OCI-LY1 (cell line): ENCODE measurements around the gene MTSS2.

ENCODE experiments used
- H2AFZ ChIP-seq: fragments of 200-600 bp; sonication (generic), shearing (Covaris generic); 2 replicates; pipeline ENCODE4 v1.6.0; 2014; ENCODE audit warnings: antibody characterized with exemption, mild to moderate bottlenecking, low read length
- H3F3A ChIP-seq: fragments of 200-600 bp; sonication (generic), shearing (Covaris generic); 2 replicates; pipeline ENCODE4 v1.6.0; 2014; ENCODE audit warnings: mild to moderate bottlenecking, antibody characterized with exemption, low read length, moderate library complexity; ENCODE audit not compliant: insufficient read depth
- H3K27ac ChIP-seq: fragments of 200-600 bp; sonication (generic); 2 replicates; pipeline ENCODE4 v1.5.1; 2014; ENCODE audit warnings: low read length, mixed run types, mild to moderate bottlenecking, low read depth; ENCODE audit not compliant: poor library complexity, severe bottlenecking
- H3K27me3 ChIP-seq: fragments of 200-600 bp; sonication (generic); 2 replicates; pipeline ENCODE4 v1.6.0; 2014; ENCODE audit warnings: antibody characterized with exemption, mild to moderate bottlenecking, low read length, moderate library complexity; ENCODE audit not compliant: insufficient read depth
- H3K36me3 ChIP-seq: fragments of 200-600 bp; sonication (generic); 2 replicates; pipeline ENCODE4 v1.6.1; 2014; ENCODE audit warnings: mild to moderate bottlenecking, antibody characterized with exemption, low read length, moderate library complexity, mixed read lengths; ENCODE audit not compliant: insufficient read depth
- H3K4me1 ChIP-seq: fragments of 200-600 bp; sonication (generic); 2 replicates; pipeline ENCODE4 v1.5.1; 2014; ENCODE audit warnings: mild to moderate bottlenecking, low read length, moderate library complexity; ENCODE audit not compliant: insufficient read depth, severe bottlenecking
- H3K4me2 ChIP-seq: fragments of 200-600 bp; sonication (generic), shearing (Covaris generic); 2 replicates; pipeline ENCODE4 v1.6.1; 2014; ENCODE audit warnings: low read length
- H3K4me3 ChIP-seq: fragments of 200-600 bp; sonication (generic); 2 replicates; pipeline ENCODE4 v1.5.1; 2014; ENCODE audit warnings: low read length, low read depth, mild to moderate bottlenecking, mixed read lengths; ENCODE audit not compliant: poor library complexity, severe bottlenecking
- H3K79me2 ChIP-seq: fragments of 200-600 bp; shearing (Covaris generic); 2 replicates; pipeline ENCODE4 v1.6.1; 2016; ENCODE audit warnings: mixed run types, low read length, mixed read lengths; ENCODE audit not compliant: insufficient read depth
- H3K9ac ChIP-seq: fragments of 200-600 bp; sonication (generic), shearing (Covaris generic); 2 replicates; pipeline ENCODE4 v1.6.1; 2014; ENCODE audit warnings: mild to moderate bottlenecking, low read length, mixed read lengths
- H3K9me2 ChIP-seq: fragments of 200-600 bp; sonication (generic), shearing (Covaris generic); 2 replicates; pipeline ENCODE4 v1.6.1; 2014; ENCODE audit warnings: low read depth, mild to moderate bottlenecking, low read length, mixed read lengths
- H3K9me3 ChIP-seq: fragments of 200-600 bp; shearing (Covaris generic); 2 replicates; pipeline ENCODE4 v1.6.1; 2014; ENCODE audit warnings: low read length, mixed read lengths
- H4K20me1 ChIP-seq: fragments of 200-600 bp; sonication (generic), shearing (Covaris generic); 2 replicates; pipeline ENCODE4 v1.6.0; 2016; ENCODE audit warnings: mild to moderate bottlenecking, low read length; ENCODE audit not compliant: insufficient read depth
- EZH2 ChIP-seq: fragments of 200-600 bp; sonication (generic), shearing (Covaris generic); IDR thresholded peaks from 2 replicates; pipeline ENCODE4 v1.8.0; 2017; ENCODE audit warnings: borderline replicate concordance, mixed run types, mild to moderate bottlenecking, antibody characterized with exemption, low read length, moderate library complexity, mixed read lengths
- TF ChIP-seq, protein P1 (sequence below): fragments of 200-600 bp; sonication (generic), shearing (Covaris generic); IDR thresholded peaks from 2 replicates; pipeline ENCODE4 v1.5.1; 2017; ENCODE audit warnings: mild to moderate bottlenecking, antibody characterized with exemption, low read length, moderate library complexity, mixed read lengths

The MTSS2 gene

DNA sequence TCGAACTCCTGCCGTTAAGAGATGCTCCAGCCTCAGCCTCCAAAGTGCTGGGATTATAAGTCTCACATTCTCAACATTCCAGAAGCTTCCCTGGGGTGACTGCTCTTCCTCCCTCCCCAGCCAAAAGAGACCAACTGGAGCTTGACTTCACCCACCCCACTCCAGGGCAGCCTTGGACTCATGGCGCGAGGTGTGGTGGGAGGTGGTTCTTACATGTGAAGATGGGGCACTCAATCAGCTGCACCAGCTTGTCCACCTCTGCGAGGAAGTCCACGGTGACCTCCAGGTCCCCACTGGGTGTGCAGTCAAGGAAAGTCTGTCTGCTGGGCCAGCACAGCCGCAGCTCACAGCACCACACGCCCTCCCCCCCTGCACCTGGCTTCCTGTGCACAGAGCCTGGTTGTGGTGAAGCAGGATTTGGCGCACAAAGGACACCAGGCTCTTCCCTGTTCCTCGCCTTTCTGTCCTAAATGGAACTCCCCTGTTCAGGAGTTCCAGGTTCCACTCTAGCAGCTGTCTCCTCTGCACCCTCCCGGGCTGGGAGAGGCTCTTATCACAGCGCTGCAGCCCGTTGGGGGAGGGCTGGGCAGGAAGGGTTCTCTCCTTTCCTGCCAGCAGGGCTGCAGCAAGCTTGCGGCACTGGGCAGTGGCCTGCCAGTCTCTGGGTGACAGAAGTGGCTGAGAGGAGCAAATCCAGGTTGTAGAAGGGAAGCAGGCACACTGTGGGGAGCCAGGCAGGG, 9.6 kb upstream of the MTSS2 start:
- no peak overlapping the region for H3K4me2 ChIP-seq
- TF ChIP-seq EZH2: no peak
- TF ChIP-seq, protein P1, sequence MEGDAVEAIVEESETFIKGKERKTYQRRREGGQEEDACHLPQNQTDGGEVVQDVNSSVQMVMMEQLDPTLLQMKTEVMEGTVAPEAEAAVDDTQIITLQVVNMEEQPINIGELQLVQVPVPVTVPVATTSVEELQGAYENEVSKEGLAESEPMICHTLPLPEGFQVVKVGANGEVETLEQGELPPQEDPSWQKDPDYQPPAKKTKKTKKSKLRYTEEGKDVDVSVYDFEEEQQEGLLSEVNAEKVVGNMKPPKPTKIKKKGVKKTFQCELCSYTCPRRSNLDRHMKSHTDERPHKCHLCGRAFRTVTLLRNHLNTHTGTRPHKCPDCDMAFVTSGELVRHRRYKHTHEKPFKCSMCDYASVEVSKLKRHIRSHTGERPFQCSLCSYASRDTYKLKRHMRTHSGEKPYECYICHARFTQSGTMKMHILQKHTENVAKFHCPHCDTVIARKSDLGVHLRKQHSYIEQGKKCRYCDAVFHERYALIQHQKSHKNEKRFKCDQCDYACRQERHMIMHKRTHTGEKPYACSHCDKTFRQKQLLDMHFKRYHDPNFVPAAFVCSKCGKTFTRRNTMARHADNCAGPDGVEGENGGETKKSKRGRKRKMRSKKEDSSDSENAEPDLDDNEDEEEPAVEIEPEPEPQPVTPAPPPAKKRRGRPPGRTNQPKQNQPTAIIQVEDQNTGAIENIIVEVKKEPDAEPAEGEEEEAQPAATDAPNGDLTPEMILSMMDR: no peak
- H3K4me1 ChIP-seq: peaks cover 28% of the 10 kb centered on the region
- no peak overlapping the region for H2AFZ ChIP-seq
- H3K9me2 ChIP-seq: no peaks in the 10 kb centered on the region
- H3K27me3 ChIP-seq: no peaks in the 10 kb centered on the region
- H3K9ac ChIP-seq: no peak overlapping the region
- H4K20me1 ChIP-seq: no peaks in the 10 kb centered on the region
- no peaks in the 10 kb centered on the region for H3F3A ChIP-seq
- no peak overlapping the region for H3K4me3 ChIP-seq
- H3K36me3 ChIP-seq: no peaks in the 10 kb centered on the region; the same call in 1 of the 2 replicates
- no peaks in the 10 kb centered on the region for H3K9me3 ChIP-seq
- H3K27ac ChIP-seq: peak overlapping the region; percentile 42
- no peaks in the 10 kb centered on the region for H3K79me2 ChIP-seq

DNA sequence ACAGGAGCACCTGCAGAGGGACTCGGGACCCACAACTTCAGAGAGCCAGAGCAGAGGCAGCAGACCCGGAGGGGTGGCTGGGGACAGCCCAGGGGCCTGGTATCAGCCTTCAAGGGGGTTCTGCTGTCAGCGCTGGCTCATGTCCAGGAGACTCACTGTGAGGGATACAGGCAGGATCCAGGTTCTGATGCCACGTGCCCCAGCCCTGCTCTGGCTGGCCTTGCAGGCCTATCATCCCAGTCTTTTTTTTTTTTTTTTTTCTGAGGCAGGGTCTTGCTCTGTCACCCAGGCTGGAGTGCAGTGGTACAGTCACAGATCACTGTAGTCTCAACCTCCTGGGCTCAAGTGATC, 9.0 kb upstream of the MTSS2 start:
- H2AFZ ChIP-seq: no peak overlapping the region
- peak overlapping the region; percentile 42 for H3K27ac ChIP-seq
- H3K4me2 ChIP-seq: no peak overlapping the region
- no peaks in the 10 kb centered on the region for H3F3A ChIP-seq
- H4K20me1 ChIP-seq: no peaks in the 10 kb centered on the region
- H3K9me2 ChIP-seq: no peaks in the 10 kb centered on the region
- H3K36me3 ChIP-seq: no peaks in the 10 kb centered on the region; the same call in 1 of the 2 replicates
- no peaks in the 10 kb centered on the region for H3K9me3 ChIP-seq
- no peak overlapping the region for H3K4me3 ChIP-seq
- H3K4me1 ChIP-seq: peaks cover 28% of the 10 kb centered on the region
- H3K27me3 ChIP-seq: no peaks in the 10 kb centered on the region
- no peaks in the 10 kb centered on the region for H3K79me2 ChIP-seq
- no peak overlapping the region for H3K9ac ChIP-seq
- TF ChIP-seq, protein P1: no peak
- no peak for TF ChIP-seq EZH2

GRCh38 chr16:70694088-70694867, 8.4 kb upstream of the MTSS2 start:
- Histone ChIP-seq H2AFZ (no peak overlapping the region), H3K4me1 (peaks cover 28% of the 10 kb centered on the region), H3K9ac (no peak overlapping the region), H3K79me2 (no peaks in the 10 kb centered on the region), H3K27me3 (no peaks in the 10 kb centered on the region), H3F3A (no peaks in the 10 kb centered on the region), H3K27ac (peak overlapping the region; percentile 49), H3K4me2 (no peak overlapping the region), H3K9me3 (no peaks in the 10 kb centered on the region), H3K36me3 (no peaks in the 10 kb centered on the region; the same call in 1 of the 2 replicates), H4K20me1 (no peaks in the 10 kb centered on the region), H3K4me3 (no peak overlapping the region), H3K9me2 (no peaks in the 10 kb centered on the region)
- TF ChIP-seq, protein P1: no peak
- TF ChIP-seq EZH2: no peak
